Stimulated activated CD8-positive, alpha-beta memory T cell treated with anti-CD3 and anti-CD28 coated beads, Interleukin-15, amount 100 ng/mL, for 24 hours (primary cell): ENCODE data around the gene RAB15.

Experiments
- DNase-seq: peaks from one replicate; pipeline ENCODE4 v3.0.0-alpha.2; 2020; ENCODE audit warnings: low read depth

Gene RAB15

GRCh38 chr14:64971943-64972791 lies at the start of gene RAB15:
Gene RAB15, minus strand, starts transcription at chr14:64972336. Its CDS starts 260 bp downstream, at chr14:64972076.
- no peak for DNase-seq

GRCh38 chr14:65019944-65020566 lies 47.9 kb upstream of the RAB15 start:
- no peak for DNase-seq

- no peak for DNase-seq
Observed at GRCh38 chr14:65016471-65016870, 44.3 kb upstream of the RAB15 start.

GRCh38 chr14:65015391-65015790 lies 43.3 kb upstream of the RAB15 start:
- DNase-seq = no peak

GRCh38 chr14:65012353-65012752 lies 40.2 kb upstream of the RAB15 start:
- no peak for DNase-seq

GRCh38 chr14:65011538-65011937 lies 39.4 kb upstream of the RAB15 start:
- no peak for DNase-seq

GRCh38 chr14:65010211-65010931 lies 38.2 kb upstream of the RAB15 start:
- no peak for DNase-seq

GRCh38 chr14:65007202-65007601 lies 35.1 kb upstream of the RAB15 start:
- no peak for DNase-seq

- no peak for DNase-seq
Observed at GRCh38 chr14:65006261-65006721, 34.2 kb upstream of the RAB15 start.

- no peak for DNase-seq
Observed at GRCh38 chr14:65003394-65003793, 31.3 kb upstream of the RAB15 start.

- DNase-seq = no peak
Observed at GRCh38 chr14:65002586-65003210, 30.6 kb upstream of the RAB15 start.

GRCh38 chr14:65001723-65002122 lies 29.6 kb upstream of the RAB15 start:
- DNase-seq = no peak

- no peak for DNase-seq
Observed at GRCh38 chr14:65000898-65001591, 28.9 kb upstream of the RAB15 start.

- DNase-seq = no peak
Observed at GRCh38 chr14:64998455-64998931, 26.4 kb upstream of the RAB15 start.

- no peak for DNase-seq
Observed at GRCh38 chr14:64997108-64997794, 25.1 kb upstream of the RAB15 start.

GRCh38 chr14:64995291-64995690 lies 23.2 kb upstream of the RAB15 start:
- no peak for DNase-seq

GRCh38 chr14:64994540-64994939 lies 22.4 kb upstream of the RAB15 start:
- DNase-seq = no peak

GRCh38 chr14:64993266-64993930 lies 21.3 kb upstream of the RAB15 start:
- DNase-seq = no peak

GRCh38 chr14:64992328-64992885 lies 20.3 kb upstream of the RAB15 start:
- no peak for DNase-seq

- DNase-seq = no peak
Observed at GRCh38 chr14:64990939-64991338, 18.8 kb upstream of the RAB15 start.
